ENCODE data around the gene LTB4R2. TPM values are rescaled to one million over a fixed set of nuclear protein-coding genes. Genes with fewer than 3 reads are reported as not detected.

The LTB4R2 gene, protein sequence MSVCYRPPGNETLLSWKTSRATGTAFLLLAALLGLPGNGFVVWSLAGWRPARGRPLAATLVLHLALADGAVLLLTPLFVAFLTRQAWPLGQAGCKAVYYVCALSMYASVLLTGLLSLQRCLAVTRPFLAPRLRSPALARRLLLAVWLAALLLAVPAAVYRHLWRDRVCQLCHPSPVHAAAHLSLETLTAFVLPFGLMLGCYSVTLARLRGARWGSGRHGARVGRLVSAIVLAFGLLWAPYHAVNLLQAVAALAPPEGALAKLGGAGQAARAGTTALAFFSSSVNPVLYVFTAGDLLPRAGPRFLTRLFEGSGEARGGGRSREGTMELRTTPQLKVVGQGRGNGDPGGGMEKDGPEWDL
- 4.8 and 7.8 TPM in 2 replicates for total RNA-seq (2014; rRNA removed; shearing (Covaris generic))

DNA sequence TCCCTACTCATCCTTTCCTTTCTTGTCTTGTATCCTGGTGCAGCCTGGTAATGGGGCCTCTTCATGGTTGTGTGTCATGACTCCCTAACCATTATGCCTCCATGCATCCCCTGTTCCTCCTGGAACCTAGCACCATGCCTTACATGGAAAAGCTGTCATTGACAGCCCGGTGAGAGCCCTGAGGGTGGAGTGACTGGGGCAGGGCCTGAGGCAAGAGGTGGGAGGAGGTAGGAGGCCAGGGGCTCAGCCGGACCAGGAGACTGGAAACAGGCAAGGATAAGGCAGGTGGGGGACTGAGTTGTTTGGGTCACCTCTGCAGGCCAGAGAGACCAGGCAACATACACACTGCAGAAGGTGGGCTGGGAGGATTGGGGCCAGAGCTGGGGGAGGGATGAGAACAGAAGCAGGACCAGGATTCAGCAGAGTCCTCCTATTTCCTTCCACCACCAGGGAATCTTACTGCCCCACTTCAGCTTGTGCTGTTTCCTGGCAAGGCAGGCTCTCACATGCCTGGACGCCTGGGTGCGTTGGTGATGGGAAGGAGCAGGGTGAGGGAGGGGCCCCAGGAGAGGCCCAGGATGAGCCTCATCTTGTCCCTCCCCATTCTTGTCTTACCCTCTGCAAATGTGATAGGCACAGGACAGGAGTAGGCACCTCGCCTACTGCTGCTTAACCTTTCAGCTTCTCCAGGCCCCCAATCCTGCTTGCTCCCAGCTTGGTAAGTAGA lies at the start of gene LTB4R2:
Gene LTB4R2, plus strand, starts transcription at position 603 of the 727 bp plus-strand sequence. CDS start 525 bp downstream, outside the sequence.
- Histone ChIP-seq H3K4me3 (ENCODE audit: insufficient read depth, low read depth, low read length) (no peak within 1 kb of the TSS), H3K27me3 (ENCODE audit: control insufficient read depth, insufficient read depth, low read length) (no peaks in the 10 kb centered on the region), H3K36me3 (replicated peaks; ENCODE audit: control insufficient read depth, insufficient read depth, low read length) (peaks cover 22% of the 10 kb centered on the region)
- DNase-seq = no peak

DNA sequence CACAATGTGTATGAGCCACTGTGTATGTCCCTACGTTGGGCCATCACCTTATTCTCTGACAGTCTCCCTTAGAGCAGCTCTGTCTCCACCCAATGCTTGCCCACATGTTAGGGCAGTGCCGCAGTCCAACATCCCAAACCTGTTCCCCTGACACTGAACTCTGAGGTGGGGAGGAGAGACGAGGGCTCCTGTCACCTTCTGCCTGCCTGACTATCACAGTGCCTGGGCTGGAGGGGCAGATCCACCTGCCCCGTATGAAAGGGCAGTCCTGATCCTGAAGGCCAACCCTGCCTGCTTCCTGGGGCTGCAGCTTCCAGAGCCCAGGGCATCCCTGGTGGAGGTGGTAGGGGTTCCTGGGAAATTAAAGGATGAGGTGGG lies 49.2 kb upstream of the LTB4R2 start:
- DNase-seq = no peak
- Histone ChIP-seq H3K4me3 (ENCODE audit: insufficient read depth, low read depth, low read length) (no peak overlapping the region), H3K27me3 (ENCODE audit: control insufficient read depth, insufficient read depth, low read length) (no peaks in the 10 kb centered on the region), H3K36me3 (replicated peaks; ENCODE audit: control insufficient read depth, insufficient read depth, low read length) (no peaks in the 10 kb centered on the region)

DNA sequence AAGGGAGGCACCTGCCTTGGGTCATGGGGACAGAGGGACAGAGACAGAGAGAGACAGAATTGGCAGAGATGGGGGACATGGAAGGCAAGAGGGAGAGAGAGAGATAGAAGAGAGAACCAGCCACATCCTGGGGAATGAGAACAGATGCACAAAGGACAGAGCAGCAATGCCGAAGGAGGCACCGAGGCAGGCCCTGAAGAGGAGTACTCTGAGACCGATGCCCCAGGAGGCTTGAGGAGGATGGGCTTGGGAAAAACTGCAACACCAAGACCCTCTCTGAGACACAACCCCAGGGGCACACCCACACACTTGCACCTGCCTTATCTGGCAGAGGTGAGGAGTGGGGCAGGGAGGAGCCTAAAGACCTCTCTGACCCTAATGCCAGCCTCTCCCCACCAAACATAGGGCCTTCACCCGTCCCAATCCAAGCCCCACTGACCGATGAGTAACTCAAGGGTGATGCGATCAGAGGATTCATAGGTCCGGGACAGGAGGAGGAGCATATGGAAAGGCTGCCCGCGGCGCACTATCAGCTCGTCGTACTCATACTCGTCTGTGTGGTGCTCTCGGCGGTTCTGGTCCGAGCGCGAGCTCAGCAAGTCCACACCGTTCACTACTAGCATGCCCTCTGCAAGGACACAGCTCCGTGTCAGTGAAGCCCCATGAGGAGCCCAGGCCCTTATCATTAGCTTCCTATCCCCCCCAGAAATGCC lies 48.5 kb upstream of the LTB4R2 start:
- no peak for DNase-seq
- Histone ChIP-seq H3K4me3 (ENCODE audit: insufficient read depth, low read depth, low read length) (no peak overlapping the region), H3K27me3 (ENCODE audit: control insufficient read depth, insufficient read depth, low read length) (no peaks in the 10 kb centered on the region), H3K36me3 (replicated peaks; ENCODE audit: control insufficient read depth, insufficient read depth, low read length) (no peaks in the 10 kb centered on the region)

DNA sequence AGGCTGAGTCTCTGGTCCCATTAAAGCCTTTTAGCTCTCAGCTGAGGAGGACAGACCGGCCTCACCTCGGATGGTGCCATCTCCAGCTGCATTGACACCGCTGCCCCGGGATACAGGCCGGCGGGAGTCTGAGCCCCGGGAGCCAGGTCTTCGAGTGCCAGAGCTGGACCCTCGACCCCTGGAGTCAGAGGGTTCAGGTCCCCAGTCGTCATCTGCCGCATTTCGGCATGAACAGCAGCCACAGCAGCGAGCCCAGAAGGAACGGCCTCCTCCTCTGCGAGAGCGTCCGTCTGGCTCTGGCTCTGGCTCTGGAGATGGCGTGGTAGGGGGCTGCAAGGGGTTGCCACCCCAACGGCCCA lies 48.0 kb upstream of the LTB4R2 start:
- Histone ChIP-seq H3K27me3 (ENCODE audit: control insufficient read depth, insufficient read depth, low read length) (no peaks in the 10 kb centered on the region), H3K36me3 (replicated peaks; ENCODE audit: control insufficient read depth, insufficient read depth, low read length) (no peaks in the 10 kb centered on the region), H3K4me3 (ENCODE audit: insufficient read depth, low read depth, low read length) (no peak overlapping the region)
- DNase-seq = no peak

DNA sequence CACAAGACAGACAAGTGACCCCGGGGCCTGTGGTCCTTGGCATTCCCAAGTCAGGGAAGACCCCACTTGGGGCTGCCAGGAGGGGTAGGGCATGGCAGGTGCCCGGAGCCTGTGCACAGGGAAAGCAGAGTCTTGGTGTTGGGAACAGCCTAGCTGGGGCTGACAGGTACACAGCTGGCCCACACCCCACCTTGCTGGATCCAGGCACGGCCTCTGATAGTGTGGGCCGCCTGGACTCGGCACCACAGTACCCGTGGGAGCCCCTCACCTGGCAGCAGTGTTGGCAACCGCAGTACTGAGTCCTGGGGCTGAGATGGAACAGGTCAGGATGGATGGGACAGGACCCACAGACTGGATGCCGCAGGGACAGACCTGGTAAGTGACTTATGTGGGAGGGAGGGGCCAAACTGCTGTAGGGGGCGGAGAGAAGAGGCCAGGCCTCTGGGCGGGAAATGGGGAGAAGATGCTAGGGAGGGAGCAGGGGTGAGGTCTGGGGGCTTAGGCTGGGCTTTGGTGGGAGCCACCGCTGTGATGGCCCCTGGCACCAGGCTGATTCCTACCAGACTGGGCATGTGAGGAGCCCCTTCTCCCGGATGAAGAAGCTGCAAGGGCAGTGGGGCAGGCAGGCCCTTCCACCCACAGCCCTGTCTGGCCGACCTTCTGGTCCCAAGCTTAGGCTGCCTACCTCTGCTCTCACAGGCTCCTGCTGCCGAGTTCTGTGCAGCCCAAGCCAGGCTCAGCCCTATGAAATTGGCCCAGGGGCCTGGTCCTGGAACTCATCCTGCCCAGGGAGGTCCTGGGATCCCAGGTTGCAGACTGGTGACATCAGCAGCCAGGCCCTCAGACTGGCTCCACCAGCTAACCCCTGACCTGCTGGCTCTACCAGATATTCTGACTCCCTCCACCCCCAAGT lies 46.9 kb upstream of the LTB4R2 start, which contains the start of gene TGM1:
Gene TGM1, minus strand, starts transcription at position 357 of the 913 bp plus-strand sequence. CDS start 825 bp downstream, outside the sequence.
- DNase-seq = peak; percentile 84
- Histone ChIP-seq H3K4me3 (ENCODE audit: insufficient read depth, low read depth, low read length) (no peak within 1 kb of the TSS), H3K27me3 (ENCODE audit: control insufficient read depth, insufficient read depth, low read length) (no peaks in the 10 kb centered on the region), H3K36me3 (replicated peaks; ENCODE audit: control insufficient read depth, insufficient read depth, low read length) (peaks cover 2% of the 10 kb centered on the region; the same call in 1 of the 2 replicates)

DNA sequence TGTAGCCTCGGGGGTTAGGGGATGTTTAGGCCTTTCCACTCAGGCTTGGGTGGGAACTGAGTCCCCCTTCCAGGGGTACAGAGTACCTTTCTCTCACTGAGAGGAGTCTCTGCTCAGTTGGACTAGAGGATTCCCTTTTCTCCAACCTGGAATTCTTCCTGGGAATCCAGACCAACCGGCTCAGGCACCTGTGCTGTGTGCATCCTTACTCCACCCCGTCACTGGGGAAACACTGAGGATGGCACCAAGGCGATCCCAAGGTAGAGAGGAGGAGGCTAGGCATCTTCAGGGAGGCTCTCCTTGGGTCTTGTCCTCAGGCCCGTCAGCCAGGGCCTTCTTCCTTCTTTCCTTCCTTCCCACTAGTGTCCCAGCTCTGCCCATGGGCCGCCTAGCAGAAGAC lies 46.1 kb upstream of the LTB4R2 start:
- Histone ChIP-seq H3K27me3 (ENCODE audit: control insufficient read depth, insufficient read depth, low read length) (no peaks in the 10 kb centered on the region), H3K4me3 (ENCODE audit: insufficient read depth, low read depth, low read length) (no peak overlapping the region), H3K36me3 (replicated peaks; ENCODE audit: control insufficient read depth, insufficient read depth, low read length) (peaks cover 2% of the 10 kb centered on the region; the same call in 1 of the 2 replicates)
- DNase-seq = no peak

DNA sequence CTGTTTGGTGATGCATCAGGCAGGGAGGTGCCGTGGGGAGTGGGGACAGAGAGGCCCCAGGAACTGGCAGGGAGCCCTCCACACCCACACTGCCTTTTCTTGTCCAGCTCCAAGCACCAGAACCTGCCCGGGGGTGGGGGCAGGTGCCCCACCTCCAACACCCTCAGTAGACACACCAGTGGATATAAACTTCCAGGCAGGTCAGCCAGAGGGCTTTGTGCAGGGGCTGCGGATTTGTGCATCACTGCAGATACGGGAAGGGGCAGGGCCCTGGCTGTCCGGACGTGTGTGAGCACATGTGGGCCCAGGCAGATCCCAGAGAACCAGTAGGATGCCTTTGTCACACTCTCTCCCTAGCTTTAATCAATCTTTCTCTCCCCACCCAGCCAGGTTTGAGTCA lies 45.6 kb upstream of the LTB4R2 start:
- no peak overlapping the region for H3K4me3 ChIP-seq (ENCODE audit: insufficient read depth, low read depth, low read length)
- H3K27me3 ChIP-seq (ENCODE audit: control insufficient read depth, insufficient read depth, low read length) = no peaks in the 10 kb centered on the region
- H3K36me3 ChIP-seq (replicated peaks; ENCODE audit: control insufficient read depth, insufficient read depth, low read length) = peaks cover 2% of the 10 kb centered on the region; the same call in 1 of the 2 replicates
- DNase-seq = no peak

DNA sequence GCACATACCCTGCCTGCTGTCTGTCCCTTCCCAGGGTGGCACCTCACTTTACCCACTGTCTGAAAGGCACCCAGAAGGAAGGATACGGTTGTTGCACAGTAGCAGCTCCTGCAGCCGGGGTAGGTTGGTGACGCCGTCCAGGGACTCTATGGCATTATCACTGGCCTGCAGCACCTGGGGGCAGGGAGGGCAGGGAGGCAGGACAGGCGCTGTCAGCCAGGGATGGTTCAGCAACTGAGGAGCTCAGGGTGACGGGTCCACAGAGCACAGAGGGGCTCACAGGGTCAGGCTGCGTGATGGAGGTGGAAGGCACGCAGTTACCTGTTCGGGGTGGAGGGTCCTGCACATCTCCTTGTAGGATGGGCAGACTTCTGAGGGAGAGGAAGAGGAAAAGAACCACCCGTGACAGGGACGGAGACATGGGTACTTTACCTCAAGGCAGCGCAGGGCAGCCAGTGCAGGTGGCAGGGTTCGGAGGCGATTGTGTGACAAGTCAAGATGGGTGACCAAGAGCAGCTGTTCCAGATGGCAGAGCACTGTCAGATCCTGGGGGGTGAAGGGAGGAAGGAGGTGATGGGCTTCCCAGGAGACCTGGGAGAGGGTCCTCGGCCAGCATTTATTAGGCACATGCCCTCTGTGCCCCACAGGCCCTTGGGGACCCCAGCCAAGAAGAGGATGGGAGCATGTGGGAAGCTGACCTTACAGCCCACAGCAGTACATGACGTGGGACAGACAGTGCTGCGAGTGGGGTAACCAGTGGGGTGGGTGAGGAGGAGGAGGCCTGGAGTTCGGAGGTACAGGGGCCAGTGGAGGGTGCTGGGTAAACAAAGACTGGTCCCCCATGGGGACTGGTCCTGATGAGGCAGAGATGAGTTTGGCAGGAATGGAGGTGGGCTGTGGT lies 43.3 kb upstream of the LTB4R2 start:
- Histone ChIP-seq H3K4me3 (ENCODE audit: insufficient read depth, low read depth, low read length) (no peak overlapping the region), H3K27me3 (ENCODE audit: control insufficient read depth, insufficient read depth, low read length) (no peaks in the 10 kb centered on the region), H3K36me3 (replicated peaks; ENCODE audit: control insufficient read depth, insufficient read depth, low read length) (peaks cover 2% of the 10 kb centered on the region; the same call in 1 of the 2 replicates)
- DNase-seq = no peak

DNA sequence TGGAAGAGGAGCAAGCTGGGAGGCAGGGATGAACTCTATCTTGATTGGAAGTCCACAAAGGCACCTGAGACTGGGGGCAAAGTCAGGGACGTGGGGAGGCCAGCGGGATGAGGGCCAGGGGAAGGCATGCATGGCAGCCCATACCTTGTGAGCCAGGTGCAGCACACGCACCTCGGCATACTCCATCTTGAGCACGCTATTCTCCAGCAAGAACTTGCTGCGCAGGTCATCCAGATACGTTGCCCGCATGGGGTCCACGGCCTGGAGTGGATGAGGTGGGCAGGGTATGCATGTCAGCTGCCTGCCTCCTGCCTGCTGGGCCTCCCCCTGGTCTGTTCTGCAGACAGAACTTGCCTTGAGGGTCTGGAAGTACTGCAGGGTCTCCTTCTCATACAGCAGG lies 42.4 kb upstream of the LTB4R2 start:
- peaks cover 2% of the 10 kb centered on the region; the same call in 1 of the 2 replicates for H3K36me3 ChIP-seq (replicated peaks; ENCODE audit: control insufficient read depth, insufficient read depth, low read length)
- H3K4me3 ChIP-seq (ENCODE audit: insufficient read depth, low read depth, low read length) = no peak overlapping the region
- no peak for DNase-seq

DNA sequence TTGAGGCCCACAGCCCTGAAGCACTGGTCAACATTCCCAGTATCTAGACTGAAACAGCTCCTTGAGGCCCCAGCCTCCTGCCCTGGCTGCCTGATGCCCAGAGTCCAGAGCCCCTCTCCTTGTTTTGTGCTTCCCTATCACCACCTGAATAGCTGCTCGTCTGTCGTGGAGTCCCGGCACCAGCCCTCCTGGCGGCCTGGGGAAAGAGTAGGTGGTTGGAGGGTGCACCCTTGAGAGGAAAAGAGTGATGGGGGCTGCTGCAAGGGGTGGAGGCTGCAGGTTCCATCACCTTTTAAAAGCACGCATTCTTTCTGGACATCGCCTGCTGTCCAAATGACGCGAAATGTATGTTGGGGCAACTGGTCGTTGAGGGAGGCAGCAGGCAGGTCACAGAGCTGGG lies 41.7 kb upstream of the LTB4R2 start:
- Histone ChIP-seq H3K27me3 (ENCODE audit: control insufficient read depth, insufficient read depth, low read length) (no peaks in the 10 kb centered on the region), H3K4me3 (ENCODE audit: insufficient read depth, low read depth, low read length) (no peak overlapping the region), H3K36me3 (replicated peaks; ENCODE audit: control insufficient read depth, insufficient read depth, low read length) (peaks cover 2% of the 10 kb centered on the region; the same call in 1 of the 2 replicates)
- DNase-seq = no peak

More for the DNA sequence above, 42.4 kb upstream of the LTB4R2 start:
- H3K27me3 ChIP-seq (ENCODE audit: control insufficient read depth, insufficient read depth, low read length) = no peaks in the 10 kb centered on the region

DNA sequence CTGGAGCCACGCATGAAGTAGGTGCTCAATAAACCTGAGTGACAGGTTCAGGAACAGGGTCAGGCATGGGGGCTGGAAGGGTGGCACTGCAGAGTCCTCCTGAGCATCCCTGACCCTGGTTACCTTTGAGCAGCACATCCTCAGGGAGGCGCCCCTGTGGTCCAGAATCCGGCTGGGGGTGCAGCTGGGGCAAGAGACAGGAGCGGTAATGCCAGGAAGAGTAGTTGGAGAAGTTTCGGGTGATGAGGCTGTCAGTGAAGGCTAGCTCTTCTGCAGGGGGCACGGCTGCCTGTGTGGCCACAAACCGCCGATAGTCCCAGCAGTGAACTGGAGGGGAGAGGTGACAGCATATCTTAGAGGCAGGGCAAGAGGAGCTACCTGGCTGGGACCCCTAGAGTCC lies 40.6 kb upstream of the LTB4R2 start:
- H3K27me3 ChIP-seq (ENCODE audit: control insufficient read depth, insufficient read depth, low read length) = no peaks in the 10 kb centered on the region
- no peak overlapping the region for H3K4me3 ChIP-seq (ENCODE audit: insufficient read depth, low read depth, low read length)
- DNase-seq = no peak
- H3K36me3 ChIP-seq (replicated peaks; ENCODE audit: control insufficient read depth, insufficient read depth, low read length) = peaks cover 2% of the 10 kb centered on the region; the same call in 1 of the 2 replicates

DNA sequence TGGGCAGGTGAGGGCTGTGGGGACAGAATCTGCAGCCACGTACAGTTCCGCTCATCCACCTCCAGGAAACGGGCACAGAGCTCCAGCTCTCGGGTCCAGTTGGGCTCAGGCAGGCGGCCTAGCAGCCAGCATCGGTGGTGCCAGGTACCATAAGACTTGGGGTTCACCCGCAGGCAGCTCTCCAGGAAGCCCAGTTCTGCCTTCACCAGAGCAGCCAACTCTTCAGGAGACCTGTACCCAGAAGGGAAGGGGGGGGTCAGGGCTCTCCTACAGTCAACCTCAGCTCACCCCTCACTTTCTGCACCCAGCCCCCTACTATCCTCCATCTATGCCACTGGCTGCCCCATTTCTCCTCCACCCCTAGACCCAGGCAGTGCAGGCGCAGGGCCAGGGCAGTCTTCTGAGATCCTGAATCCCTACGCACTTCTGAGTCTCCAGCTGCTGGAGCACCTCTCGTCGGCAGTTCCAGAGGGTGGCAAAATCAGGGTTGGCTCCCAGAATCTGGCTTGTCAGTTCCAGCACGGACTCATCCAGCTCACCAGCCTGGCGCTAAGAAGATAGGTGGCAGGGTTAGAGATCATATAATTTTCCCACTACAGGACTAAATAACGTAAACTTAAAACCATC lies 39.9 kb upstream of the LTB4R2 start:
- no peak for DNase-seq
- H3K36me3 ChIP-seq (replicated peaks; ENCODE audit: control insufficient read depth, insufficient read depth, low read length) = peaks cover 2% of the 10 kb centered on the region; the same call in 1 of the 2 replicates
- no peaks in the 10 kb centered on the region for H3K27me3 ChIP-seq (ENCODE audit: control insufficient read depth, insufficient read depth, low read length)
- no peak overlapping the region for H3K4me3 ChIP-seq (ENCODE audit: insufficient read depth, low read depth, low read length)
